Coronary artery (tissue), 2 donors: ENCODE data around the gene CATSPER4.

ENCODE experiments used
- DNase-seq: peaks from one replicate; pipeline ENCODE4 v3.0.0-alpha.2; 2017; ENCODE audit warnings: low spot score
- H3K27ac ChIP-seq, 2 donors: fragments of 200-600 bp; sonication (generic); one replicate each; pipeline ENCODE4 v1.5.1; 2016 to 2019
- H3K4me3 ChIP-seq: fragments of 200-600 bp; sonication (generic); 2 replicates; pipeline ENCODE4 v1.5.1; 2016; ENCODE audit warnings: mild to moderate bottlenecking, moderate library complexity
- CTCF ChIP-seq: fragments of 200-600 bp; sonication (generic); IDR thresholded peaks from one replicate; pipeline ENCODE4 v1.5.1; 2019; ENCODE audit warnings: antibody characterized with exemption

The CATSPER4 gene

GRCh38 chr1:26160527-26161414, 29.6 kb upstream of the CATSPER4 start:
- TF ChIP-seq CTCF, result no peak
- Histone ChIP-seq H3K27ac (no peak overlapping the region), H3K4me3 (peak overlapping the region; percentile 72)
- no peak for DNase-seq

- peak overlapping the region in 1 of 2 donors; percentile 58 for H3K27ac ChIP-seq
- no peak for TF ChIP-seq CTCF
- no peak for DNase-seq
- peak overlapping the region; percentile 72 for H3K4me3 ChIP-seq
Measured at GRCh38 chr1:26161415-26162219, 28.8 kb upstream of the CATSPER4 start.

GRCh38 chr1:26162220-26162709, 28.1 kb upstream of the CATSPER4 start:
- peak overlapping the region; percentile 72 for H3K4me3 ChIP-seq
- no peak for DNase-seq
- H3K27ac ChIP-seq, result peak overlapping the region in 1 of 2 donors; percentile 58
- no peak for TF ChIP-seq CTCF

- H3K27ac ChIP-seq, result peak overlapping the region in 1 of 2 donors; percentile 65
Measured at GRCh38 chr1:26163684-26164035, 26.7 kb upstream of the CATSPER4 start.

GRCh38 chr1:26164036-26164860, 26.2 kb upstream of the CATSPER4 start:
- peak; percentile 72 for TF ChIP-seq CTCF
- no peak for DNase-seq
- peak overlapping the region in 1 of 2 donors; percentile 65 for H3K27ac ChIP-seq
- peak overlapping the region; percentile 71 for H3K4me3 ChIP-seq

More at GRCh38 chr1:26163684-26164035, 26.7 kb upstream of the CATSPER4 start:
- TF ChIP-seq CTCF, result no peak
- DNase-seq, result no peak
- peak overlapping the region; percentile 71 for H3K4me3 ChIP-seq
